ENCODE measurements around the gene RBL2. TPM values are rescaled to one million over a fixed set of nuclear protein-coding genes. Genes with fewer than 3 reads are reported as not detected.

Gene RBL2
- total RNA-seq, 1 donor from 2014 or later = 101 TPM

DNA sequence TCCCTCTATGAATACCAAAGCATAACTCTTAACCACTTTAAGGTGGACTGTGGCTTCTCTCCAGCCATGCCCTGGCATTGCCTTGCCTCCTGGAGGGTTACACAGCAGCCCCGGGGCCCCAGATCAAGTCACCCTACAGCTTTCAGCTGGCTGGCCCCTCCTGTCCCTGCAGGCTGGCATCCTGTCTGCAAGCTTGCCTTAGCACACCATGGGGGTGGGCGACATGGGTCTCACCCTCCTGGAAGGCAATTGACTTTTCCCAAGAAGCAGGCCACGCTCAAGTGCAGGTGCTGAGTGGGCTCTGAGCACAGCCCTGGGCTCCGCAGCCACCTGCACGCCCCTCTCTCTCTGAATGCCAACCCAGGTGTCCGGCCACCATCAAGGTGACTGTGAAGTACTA lies 94.5 kb downstream of the RBL2 start:
- intact Hi-C loops (cut with DNase I) = no loop called here
- no peaks in the 10 kb centered on the region for H3K9me3 ChIP-seq
- no peak overlapping the region for H3K4me3 ChIP-seq
- no peak for DNase-seq (ENCODE audit: extremely low spot score in 2 of 2)
- no peaks in the 10 kb centered on the region for H3K36me3 ChIP-seq
- no peak overlapping the region for H3K27ac ChIP-seq
- H3K27me3 ChIP-seq = no peaks in the 10 kb centered on the region
- TF ChIP-seq POLR2A (IDR thresholded peaks at IDR 0.05) (no peak), POLR2AphosphoS5 (IDR thresholded peaks at IDR 0.05; ENCODE audit: insufficient read depth in 1 of 2, low read depth in 1 of 2) (no peak)
- TF ChIP-seq, protein P1, sequence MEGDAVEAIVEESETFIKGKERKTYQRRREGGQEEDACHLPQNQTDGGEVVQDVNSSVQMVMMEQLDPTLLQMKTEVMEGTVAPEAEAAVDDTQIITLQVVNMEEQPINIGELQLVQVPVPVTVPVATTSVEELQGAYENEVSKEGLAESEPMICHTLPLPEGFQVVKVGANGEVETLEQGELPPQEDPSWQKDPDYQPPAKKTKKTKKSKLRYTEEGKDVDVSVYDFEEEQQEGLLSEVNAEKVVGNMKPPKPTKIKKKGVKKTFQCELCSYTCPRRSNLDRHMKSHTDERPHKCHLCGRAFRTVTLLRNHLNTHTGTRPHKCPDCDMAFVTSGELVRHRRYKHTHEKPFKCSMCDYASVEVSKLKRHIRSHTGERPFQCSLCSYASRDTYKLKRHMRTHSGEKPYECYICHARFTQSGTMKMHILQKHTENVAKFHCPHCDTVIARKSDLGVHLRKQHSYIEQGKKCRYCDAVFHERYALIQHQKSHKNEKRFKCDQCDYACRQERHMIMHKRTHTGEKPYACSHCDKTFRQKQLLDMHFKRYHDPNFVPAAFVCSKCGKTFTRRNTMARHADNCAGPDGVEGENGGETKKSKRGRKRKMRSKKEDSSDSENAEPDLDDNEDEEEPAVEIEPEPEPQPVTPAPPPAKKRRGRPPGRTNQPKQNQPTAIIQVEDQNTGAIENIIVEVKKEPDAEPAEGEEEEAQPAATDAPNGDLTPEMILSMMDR (IDR thresholded peaks at IDR 0.05) = no peak
- H3K4me1 ChIP-seq = no peaks in the 10 kb centered on the region

DNA sequence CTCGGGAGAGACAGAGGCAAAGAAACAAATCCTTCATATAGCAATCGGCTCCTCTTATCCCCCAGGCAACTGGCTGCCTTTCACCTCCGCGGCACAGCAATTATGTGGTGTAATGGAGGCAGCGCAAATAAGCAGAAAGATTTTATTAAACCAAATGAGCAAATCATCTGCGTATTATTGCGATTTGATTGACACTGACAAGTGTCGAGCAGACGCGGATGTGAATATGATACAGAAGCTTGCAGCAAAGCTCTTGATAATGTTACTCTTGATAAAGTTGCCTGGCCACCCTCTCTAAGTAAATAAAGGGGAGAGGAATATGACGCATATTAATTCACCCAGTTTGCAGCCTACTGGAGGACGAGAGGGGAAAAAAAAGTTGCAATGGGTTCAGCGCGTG lies 95.2 kb downstream of the RBL2 start:
- DNase-seq (ENCODE audit: extremely low spot score in 2 of 2) = no peak
- Histone ChIP-seq H3K36me3 (no peaks in the 10 kb centered on the region), H3K27ac (no peak overlapping the region), H3K4me3 (no peak overlapping the region), H3K27me3 (no peaks in the 10 kb centered on the region), H3K9me3 (no peaks in the 10 kb centered on the region), H3K4me1 (no peaks in the 10 kb centered on the region)
- TF ChIP-seq POLR2A (IDR thresholded peaks at IDR 0.05) = no peak
- TF ChIP-seq, protein P1 (IDR thresholded peaks at IDR 0.05) = no peak
- no peak for TF ChIP-seq POLR2AphosphoS5 (IDR thresholded peaks at IDR 0.05; ENCODE audit: insufficient read depth in 1 of 2, low read depth in 1 of 2)
- intact Hi-C loops (cut with DNase I) = no loop called here

DNA sequence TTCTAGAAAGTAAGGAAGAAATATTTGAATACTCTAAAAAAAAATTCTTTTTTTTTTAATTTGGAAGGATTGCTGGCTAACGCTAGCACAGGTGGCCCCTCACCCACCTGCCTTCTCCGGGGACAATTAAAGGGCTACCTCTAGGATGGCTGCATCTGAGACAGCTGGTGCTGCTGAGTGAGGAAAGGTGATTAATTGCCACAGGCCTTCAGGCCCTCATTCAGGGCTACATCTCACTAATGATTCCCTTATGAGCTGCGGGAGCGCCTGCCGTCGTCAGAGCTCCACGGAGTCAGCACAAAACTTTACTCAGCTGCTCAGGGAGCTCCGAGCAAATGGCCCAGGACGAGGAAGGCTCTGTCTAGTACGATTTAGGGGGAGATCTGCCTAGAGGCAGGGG lies 95.8 kb downstream of the RBL2 start:
- no peak overlapping the region for H3K27ac ChIP-seq
- TF ChIP-seq POLR2A (IDR thresholded peaks at IDR 0.05) = no peak
- TF ChIP-seq POLR2AphosphoS5 (IDR thresholded peaks at IDR 0.05; ENCODE audit: insufficient read depth in 1 of 2, low read depth in 1 of 2) = no peak
- TF ChIP-seq, protein P1 (IDR thresholded peaks at IDR 0.05) = no peak
- H3K27me3 ChIP-seq = no peaks in the 10 kb centered on the region
- H3K9me3 ChIP-seq = no peaks in the 10 kb centered on the region
- H3K4me1 ChIP-seq = no peaks in the 10 kb centered on the region
- H3K36me3 ChIP-seq = no peaks in the 10 kb centered on the region
- DNase-seq (ENCODE audit: extremely low spot score in 2 of 2) = no peak
- intact Hi-C loops (cut with DNase I) = no loop called here
- H3K4me3 ChIP-seq = no peak overlapping the region

DNA sequence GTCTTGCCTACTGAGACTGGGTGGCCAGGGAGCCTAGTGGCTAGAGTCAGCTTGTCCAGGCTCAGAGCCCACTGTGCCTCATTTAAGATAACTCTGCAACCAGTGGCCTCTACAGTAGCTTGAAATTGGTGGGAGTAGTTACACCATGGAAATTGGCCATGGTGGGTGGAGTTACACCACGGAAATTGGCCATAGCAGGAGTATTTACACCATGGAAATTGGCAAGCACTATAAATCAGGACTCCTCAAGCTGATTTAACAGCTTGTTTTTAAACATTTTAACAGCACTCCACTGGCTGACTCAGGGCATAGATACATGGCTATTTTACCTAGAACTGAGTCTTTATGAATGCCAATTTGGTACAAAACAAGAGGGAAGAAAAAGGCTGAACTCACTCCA lies 96.5 kb downstream of the RBL2 start:
- DNase-seq (ENCODE audit: extremely low spot score in 2 of 2) = no peak
- no peaks in the 10 kb centered on the region for H3K36me3 ChIP-seq
- H3K4me3 ChIP-seq = no peak overlapping the region
- H3K4me1 ChIP-seq = no peaks in the 10 kb centered on the region
- H3K9me3 ChIP-seq = no peaks in the 10 kb centered on the region
- no peaks in the 10 kb centered on the region for H3K27me3 ChIP-seq
- no peak overlapping the region for H3K27ac ChIP-seq
- TF ChIP-seq POLR2AphosphoS5 (IDR thresholded peaks at IDR 0.05; ENCODE audit: insufficient read depth in 1 of 2, low read depth in 1 of 2) (no peak), POLR2A (IDR thresholded peaks at IDR 0.05) (no peak)
- TF ChIP-seq, protein P1 (IDR thresholded peaks at IDR 0.05) = no peak
- intact Hi-C loops (cut with DNase I) = no loop called here

DNA sequence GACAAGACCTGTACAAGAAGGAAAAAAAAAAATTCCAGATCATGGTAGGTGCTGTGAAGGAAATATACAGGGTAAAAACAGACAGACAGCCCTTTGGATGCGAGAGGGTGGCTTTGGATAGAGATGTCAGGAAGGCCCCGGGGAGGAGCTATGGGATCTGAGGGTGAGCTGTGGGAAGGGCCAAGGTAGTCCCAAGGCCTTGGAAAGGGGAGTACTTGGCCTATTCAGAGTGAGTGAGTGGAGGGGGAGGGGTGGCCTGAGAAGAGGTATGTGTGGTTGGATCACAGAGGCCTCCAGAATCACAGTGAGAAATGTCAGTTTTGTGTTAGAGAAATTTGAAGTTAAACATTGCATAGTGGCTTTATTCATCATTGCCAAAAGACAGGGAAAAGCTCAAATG lies 99.9 kb downstream of the RBL2 start:
- Histone ChIP-seq H3K9me3 (no peaks in the 10 kb centered on the region), H3K4me1 (no peaks in the 10 kb centered on the region), H3K4me3 (no peak overlapping the region), H3K27me3 (no peaks in the 10 kb centered on the region), H3K36me3 (no peaks in the 10 kb centered on the region), H3K27ac (no peak overlapping the region)
- TF ChIP-seq, protein P1 (IDR thresholded peaks at IDR 0.05) = no peak
- TF ChIP-seq POLR2A (IDR thresholded peaks at IDR 0.05) = no peak
- no peak for TF ChIP-seq POLR2AphosphoS5 (IDR thresholded peaks at IDR 0.05; ENCODE audit: insufficient read depth in 1 of 2, low read depth in 1 of 2)
- DNase-seq (ENCODE audit: extremely low spot score in 2 of 2) = no peak
- intact Hi-C loops (cut with DNase I) = no loop called here
